Stomach (tissue), 4 donors: ENCODE data around the gene TALDO1.

Experiments
- CTCF ChIP-seq, 7 experiments: fragments of 450-650 bp in 4 of 7; fragments of 200-600 bp in 3 of 7; sonication (generic) in 3 of 7; IDR thresholded peaks; one replicate each; pipeline ENCODE4 v1.5.1; 2016 to 2019; ENCODE audit warnings: antibody characterized with exemption in 7 of 7, control low read depth in 2 of 7, mild to moderate bottlenecking in 1 of 7
- POLR2A ChIP-seq, 4 donors: fragments of 450-650 bp; IDR thresholded peaks; one replicate each; pipeline ENCODE4 v1.6.1; 2016; ENCODE audit warnings: antibody characterized with exemption in 4 of 4, control low read depth in 2 of 4, mild to moderate bottlenecking in 1 of 4, moderate library complexity in 1 of 4

GRCh38 chr11:749731-750130 is 2.5 kb downstream of the TALDO1 start:
- TF ChIP-seq POLR2A (IDR thresholded peaks at IDR 0.05) (no peak), CTCF (IDR thresholded peaks at IDR 0.05) (no peak)
